HFF-Myc (cell line): ENCODE results near the gene USP24.

ENCODE experiments used
- DNase-seq: peaks from one replicate; pipeline ENCODE4 v3.0.0-alpha.2; 2011; ENCODE audit warnings: low read depth; ENCODE audit errors: extremely low read depth
- H3K4me3 ChIP-seq: replicated peaks from 2 replicates; pipeline ENCODE4 v1.5.1; 2011; ENCODE audit warnings: low read depth, mild to moderate bottlenecking, control low read depth, low read length
- TF ChIP-seq, protein P1 (sequence below): IDR thresholded peaks from 2 replicates; pipeline ENCODE4 v1.5.1; 2012; ENCODE audit warnings: mild to moderate bottlenecking, low read depth, low read length, control low read depth; ENCODE audit errors: missing control alignments

The USP24 gene

DNA sequence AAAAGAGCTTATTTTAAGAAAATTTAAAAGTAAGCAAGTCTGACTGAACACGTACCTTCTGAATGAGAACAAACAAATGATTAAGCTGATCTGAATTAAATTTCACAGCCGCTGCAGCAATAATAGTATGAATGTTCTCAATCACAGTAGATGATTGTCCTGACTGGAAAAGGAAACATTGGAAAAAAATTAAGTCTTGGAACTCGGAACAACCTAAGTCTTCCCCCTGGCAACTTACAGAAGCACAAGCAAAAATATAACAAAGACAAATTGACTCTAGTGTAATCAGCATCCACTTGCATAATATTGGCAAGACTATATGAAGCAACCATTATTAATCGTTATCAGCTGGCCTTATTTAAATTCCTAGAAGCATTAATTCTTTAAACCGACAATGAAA is 60.5 kb downstream of the USP24 start:
- TF ChIP-seq, protein P1, sequence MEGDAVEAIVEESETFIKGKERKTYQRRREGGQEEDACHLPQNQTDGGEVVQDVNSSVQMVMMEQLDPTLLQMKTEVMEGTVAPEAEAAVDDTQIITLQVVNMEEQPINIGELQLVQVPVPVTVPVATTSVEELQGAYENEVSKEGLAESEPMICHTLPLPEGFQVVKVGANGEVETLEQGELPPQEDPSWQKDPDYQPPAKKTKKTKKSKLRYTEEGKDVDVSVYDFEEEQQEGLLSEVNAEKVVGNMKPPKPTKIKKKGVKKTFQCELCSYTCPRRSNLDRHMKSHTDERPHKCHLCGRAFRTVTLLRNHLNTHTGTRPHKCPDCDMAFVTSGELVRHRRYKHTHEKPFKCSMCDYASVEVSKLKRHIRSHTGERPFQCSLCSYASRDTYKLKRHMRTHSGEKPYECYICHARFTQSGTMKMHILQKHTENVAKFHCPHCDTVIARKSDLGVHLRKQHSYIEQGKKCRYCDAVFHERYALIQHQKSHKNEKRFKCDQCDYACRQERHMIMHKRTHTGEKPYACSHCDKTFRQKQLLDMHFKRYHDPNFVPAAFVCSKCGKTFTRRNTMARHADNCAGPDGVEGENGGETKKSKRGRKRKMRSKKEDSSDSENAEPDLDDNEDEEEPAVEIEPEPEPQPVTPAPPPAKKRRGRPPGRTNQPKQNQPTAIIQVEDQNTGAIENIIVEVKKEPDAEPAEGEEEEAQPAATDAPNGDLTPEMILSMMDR, result no peak
- H3K4me3 ChIP-seq, result no peak overlapping the region
- no peak for DNase-seq

DNA sequence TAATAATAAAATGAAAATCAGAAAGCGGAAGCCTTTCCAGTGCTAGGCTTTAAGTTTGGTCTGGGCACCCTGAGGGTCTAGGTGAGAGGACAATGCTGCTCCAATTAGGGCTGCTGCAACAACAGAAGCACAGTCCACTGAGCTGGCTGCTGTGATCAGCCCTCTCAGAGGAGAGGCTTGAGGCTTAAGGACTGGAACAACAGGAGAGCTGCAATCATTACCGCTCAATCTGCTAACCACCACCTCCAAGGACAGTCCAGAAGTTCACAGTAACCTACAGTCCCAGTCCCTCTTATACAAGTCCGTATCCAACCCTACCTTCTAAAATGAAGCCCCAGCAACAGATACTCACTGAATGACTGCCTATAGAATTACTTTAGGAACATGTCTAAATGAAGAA is 62.1 kb downstream of the USP24 start:
- DNase-seq, result no peak
- H3K4me3 ChIP-seq, result no peak overlapping the region
- TF ChIP-seq, protein P1, result no peak

DNA sequence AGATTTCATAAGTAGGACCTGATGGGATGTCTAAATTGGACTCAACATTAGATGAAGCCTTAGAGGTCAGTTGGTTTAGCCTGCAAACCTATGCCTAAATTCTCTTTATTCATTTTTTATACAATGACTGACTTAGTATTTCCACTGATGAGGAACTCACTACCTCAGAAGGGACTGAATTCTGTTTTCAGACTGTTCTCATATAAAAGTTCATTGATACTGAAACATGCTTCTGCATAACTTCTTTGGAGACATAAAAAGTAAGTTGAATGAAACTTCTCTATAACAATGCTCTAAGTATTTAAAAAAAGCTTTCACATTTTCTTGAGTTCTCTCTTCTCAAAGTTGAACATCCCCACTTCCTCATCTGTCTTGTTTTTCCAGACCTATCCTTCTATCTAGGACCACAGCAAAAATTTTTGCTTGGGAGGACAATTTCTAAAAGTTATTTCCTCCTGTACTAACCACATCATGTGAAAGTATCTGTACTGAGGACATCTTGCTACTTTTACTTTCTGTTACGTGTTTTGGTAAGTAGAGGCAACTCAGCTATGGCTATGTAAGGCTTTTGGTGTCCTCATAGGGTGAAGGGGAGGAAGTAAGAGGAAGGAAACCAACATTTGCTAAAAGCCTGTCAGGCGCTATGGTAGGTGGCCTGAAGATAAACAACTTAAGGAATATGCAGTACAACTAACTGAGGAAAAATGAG is 64.1 kb downstream of the USP24 start:
- no peak overlapping the region for H3K4me3 ChIP-seq
- no peak for DNase-seq
- TF ChIP-seq, protein P1, result no peak

GRCh38 chr1:55148676-55149075 is 66.5 kb downstream of the USP24 start:
- no peak for DNase-seq
- TF ChIP-seq, protein P1, result no peak

GRCh38 chr1:55147524-55147923 is 67.6 kb downstream of the USP24 start:
- no peak for DNase-seq
- TF ChIP-seq, protein P1, result no peak
- no peak overlapping the region for H3K4me3 ChIP-seq

More at GRCh38 chr1:55148676-55149075, 66.5 kb downstream of the USP24 start:
- no peak overlapping the region for H3K4me3 ChIP-seq

- DNase-seq, result no peak
Observed at GRCh38 chr1:55146781-55147180, 68.4 kb downstream of the USP24 start.

More at GRCh38 chr1:55146781-55147180, 68.4 kb downstream of the USP24 start:
- TF ChIP-seq, protein P1, result no peak
- H3K4me3 ChIP-seq, result no peak overlapping the region
